Measurements from ENCODE around the gene PI4KA.
A peak's percentile ranks its signal among the peaks of the same experiment; 100 is the strongest.

PI4KA gene

DNA sequence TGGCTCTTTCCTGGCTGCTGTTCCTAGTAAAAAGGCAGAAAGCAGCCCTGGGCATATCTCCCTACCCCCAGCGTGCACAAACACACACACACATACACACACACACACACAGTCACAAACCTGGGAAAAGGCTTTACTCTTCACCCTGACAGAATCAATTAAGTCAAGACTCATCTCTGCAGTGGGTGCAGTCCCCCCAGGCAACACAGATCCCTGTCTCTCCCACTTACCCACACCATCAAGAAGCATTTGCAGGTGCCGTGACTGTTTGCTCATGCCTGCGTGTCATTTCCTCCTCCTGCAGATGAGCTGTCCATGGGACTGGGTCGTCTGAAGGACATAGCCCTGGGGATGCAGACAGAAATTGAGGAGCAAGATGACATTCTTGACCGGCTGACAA is 28.8 kb upstream of the PI4KA start:
- TF ChIP-seq, protein P1, sequence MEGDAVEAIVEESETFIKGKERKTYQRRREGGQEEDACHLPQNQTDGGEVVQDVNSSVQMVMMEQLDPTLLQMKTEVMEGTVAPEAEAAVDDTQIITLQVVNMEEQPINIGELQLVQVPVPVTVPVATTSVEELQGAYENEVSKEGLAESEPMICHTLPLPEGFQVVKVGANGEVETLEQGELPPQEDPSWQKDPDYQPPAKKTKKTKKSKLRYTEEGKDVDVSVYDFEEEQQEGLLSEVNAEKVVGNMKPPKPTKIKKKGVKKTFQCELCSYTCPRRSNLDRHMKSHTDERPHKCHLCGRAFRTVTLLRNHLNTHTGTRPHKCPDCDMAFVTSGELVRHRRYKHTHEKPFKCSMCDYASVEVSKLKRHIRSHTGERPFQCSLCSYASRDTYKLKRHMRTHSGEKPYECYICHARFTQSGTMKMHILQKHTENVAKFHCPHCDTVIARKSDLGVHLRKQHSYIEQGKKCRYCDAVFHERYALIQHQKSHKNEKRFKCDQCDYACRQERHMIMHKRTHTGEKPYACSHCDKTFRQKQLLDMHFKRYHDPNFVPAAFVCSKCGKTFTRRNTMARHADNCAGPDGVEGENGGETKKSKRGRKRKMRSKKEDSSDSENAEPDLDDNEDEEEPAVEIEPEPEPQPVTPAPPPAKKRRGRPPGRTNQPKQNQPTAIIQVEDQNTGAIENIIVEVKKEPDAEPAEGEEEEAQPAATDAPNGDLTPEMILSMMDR (IDR thresholded peaks at IDR 0.05; ENCODE audit: low read depth, low read length): no peak
- DNase-seq (ENCODE audit: low read depth in 2 of 2): no peak
- H3K4me3 ChIP-seq (replicated peaks in 1 of 2; ENCODE audit: low read depth in 2 of 2, low read length in 2 of 2): no peak overlapping the region

DNA sequence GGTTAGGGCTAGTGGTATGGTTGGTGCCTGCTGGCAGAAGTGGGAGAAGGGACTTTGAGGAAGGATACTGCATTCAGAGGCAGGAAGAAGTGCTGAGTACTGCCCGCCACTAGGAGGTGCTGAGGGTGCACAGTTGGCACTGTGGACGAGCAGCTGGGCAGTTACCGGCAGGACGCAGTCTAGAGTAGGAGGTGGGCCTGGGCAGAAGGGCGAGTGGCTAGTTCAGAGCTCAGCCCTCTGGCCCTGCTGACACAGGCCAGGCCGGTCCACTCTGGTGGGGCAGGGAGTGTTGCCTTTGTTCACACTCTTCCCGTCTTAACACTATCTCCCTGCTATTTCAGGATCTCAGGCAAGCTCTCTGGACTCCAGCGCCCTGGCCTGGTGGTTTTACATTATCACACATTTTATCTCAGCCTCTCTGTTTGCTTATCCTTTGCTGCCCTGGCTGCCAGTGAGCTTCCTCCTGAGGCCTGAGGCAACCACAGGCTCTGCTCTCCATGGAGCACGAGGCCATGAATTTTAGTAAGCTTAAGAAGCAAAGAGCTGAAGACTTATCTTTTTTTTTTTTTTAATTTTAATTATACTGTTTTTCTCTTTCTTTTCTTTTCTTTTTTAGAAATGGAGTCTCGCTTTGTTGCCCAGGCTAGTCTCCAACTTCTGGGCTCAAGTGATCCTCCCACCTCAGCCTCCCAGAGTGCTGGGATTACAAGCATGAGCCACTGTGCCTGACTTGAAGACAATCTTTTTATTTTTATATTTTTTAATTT is 27.1 kb upstream of the PI4KA start:
- DNase-seq (ENCODE audit: low read depth in 2 of 2): peak; percentile 85 to 93
- TF ChIP-seq, protein P1 (IDR thresholded peaks at IDR 0.05; ENCODE audit: low read depth, low read length): peak; percentile 97
- H3K4me3 ChIP-seq (replicated peaks in 1 of 2; ENCODE audit: low read depth in 2 of 2, low read length in 2 of 2): no peak overlapping the region

DNA sequence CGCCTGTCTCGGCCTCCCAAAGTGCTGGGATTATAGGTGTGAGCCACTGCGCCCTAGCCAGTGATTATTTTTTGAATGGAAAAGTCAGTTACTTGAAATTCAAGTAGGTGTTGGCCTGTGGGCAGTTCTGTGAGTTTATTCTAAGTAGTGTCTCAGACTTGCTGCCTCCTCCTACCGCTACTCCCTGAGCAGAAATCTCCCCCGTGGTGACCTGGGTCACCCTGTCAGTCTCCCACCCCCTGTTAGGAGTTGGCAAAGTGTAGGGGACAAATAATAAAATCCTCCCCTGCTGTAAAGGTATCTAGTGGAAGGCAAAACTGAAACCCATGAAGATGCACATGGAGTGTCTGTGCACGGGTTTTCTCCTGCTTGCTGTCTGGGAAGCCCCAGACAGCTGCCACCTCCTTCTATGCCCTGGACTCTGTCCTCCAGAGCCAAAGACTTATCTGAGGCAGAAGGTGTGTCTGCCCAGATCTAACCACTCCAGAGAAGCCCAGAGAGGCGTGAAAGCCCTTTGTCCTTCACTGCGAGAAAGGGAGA is 26.5 kb upstream of the PI4KA start:
- TF ChIP-seq, protein P1 (IDR thresholded peaks at IDR 0.05; ENCODE audit: low read depth, low read length): no peak
- no peak overlapping the region for H3K4me3 ChIP-seq (replicated peaks in 1 of 2; ENCODE audit: low read depth in 2 of 2, low read length in 2 of 2)
- no peak for DNase-seq (ENCODE audit: low read depth in 2 of 2)

DNA sequence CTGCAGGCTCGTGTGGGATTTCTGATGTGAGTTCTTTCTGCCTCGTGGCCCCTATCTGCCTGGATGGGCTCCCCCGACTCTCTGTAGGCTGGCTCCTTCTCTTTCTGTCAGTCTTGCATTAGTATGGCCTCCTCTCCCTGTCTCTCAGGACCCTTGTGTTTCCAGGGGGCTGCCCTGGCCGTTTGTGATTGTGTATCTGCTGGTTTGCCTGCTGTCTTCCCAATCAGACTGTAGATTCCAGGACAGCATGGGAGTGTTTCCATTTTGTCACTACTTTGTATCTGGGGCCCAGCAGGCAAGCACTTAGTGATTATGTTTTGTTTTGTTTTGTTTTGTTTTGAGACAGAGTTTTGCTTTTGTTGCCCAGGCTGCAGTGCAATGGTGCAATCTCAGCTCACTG is 25.8 kb upstream of the PI4KA start:
- H3K4me3 ChIP-seq (replicated peaks in 1 of 2; ENCODE audit: low read depth in 2 of 2, low read length in 2 of 2): no peak overlapping the region
- DNase-seq (ENCODE audit: low read depth in 2 of 2): no peak
- TF ChIP-seq, protein P1 (IDR thresholded peaks at IDR 0.05; ENCODE audit: low read depth, low read length): no peak

DNA sequence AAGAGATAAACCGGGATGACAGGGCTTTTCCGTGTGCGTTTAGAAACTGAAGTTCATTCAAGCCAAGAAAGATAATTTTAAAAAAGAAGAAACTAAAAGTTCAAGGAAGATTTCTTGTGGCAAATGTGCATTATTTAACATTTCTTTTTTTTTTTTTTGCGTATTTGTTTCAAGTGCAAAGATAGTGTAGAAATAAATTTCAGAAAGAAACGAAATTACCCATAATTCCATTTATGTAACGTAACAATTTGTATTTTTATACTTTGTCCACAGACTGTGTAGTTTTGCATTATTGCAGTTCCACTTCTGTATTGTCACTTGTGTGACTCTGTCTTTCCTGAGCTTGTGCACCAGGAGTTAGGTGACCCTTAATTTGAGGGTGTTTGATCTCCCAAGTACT is 24.2 kb upstream of the PI4KA start:
- DNase-seq (ENCODE audit: low read depth in 2 of 2): no peak
- no peak overlapping the region for H3K4me3 ChIP-seq (replicated peaks in 1 of 2; ENCODE audit: low read depth in 2 of 2, low read length in 2 of 2)
- TF ChIP-seq, protein P1 (IDR thresholded peaks at IDR 0.05; ENCODE audit: low read depth, low read length): no peak

DNA sequence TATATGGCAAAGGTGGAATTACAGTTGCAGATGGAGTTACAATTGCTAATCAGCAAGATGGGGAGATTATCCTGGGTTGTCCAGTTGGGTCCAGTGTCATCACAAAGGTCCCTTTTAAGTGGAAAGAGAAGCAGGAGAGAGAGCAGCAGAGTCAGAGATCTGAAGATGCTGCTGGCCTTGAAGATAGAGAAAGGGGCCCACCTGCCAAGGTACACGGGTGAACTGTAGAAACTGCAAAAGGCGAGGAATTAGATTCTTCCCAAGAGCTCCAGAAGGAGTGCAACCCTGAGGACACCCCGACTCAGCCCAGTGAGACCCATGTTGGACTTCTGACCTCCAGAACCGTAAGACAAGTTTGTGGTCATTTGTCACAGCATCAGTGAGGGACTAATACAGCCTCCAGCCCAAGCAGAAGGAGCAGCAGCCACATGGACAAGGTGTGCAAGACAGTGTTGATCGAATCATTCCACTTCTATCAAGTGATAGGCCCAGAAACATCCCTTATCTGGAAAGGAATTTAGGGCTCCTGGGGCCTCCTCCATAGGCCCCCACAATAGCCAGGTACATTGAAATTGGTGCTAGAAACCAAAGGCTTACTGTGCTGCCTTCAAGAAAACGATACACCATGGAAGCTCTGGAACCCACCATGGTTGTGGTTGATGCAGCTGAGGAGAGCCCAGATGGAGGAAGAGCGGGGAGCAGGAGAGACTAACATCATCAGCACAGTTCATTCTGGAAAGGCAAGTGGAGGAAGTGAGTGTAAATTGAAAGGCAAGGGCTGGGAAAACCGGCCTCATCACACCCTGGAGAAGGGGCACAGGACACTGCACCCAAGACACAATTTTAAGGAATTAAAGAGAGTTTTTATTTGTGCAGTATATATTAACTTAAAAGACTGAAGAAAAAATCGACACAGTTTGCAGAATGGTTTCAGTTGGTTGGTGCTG is 23.5 kb upstream of the PI4KA start:
- TF ChIP-seq, protein P1 (IDR thresholded peaks at IDR 0.05; ENCODE audit: low read depth, low read length): no peak
- no peak for DNase-seq (ENCODE audit: low read depth in 2 of 2)
- H3K4me3 ChIP-seq (replicated peaks in 1 of 2; ENCODE audit: low read depth in 2 of 2, low read length in 2 of 2): no peak overlapping the region

Measured in cardiac fibroblast (primary cell).